BLaER1 (cell line): ENCODE data around the gene NPDC1.
A peak's percentile ranks its signal among the peaks of the same experiment; 100 is the strongest.

Source experiments
- H3K27ac ChIP-seq: shearing (Covaris generic); formaldehyde crosslinking; 2 replicates; pipeline ENCODE4 v1.8.1; 2022
- H3K27me3 ChIP-seq: shearing (Covaris generic); formaldehyde crosslinking; 2 replicates; pipeline ENCODE4 v1.8.1; 2022
- H3K36me3 ChIP-seq: shearing (Covaris generic); formaldehyde crosslinking; 2 replicates; pipeline ENCODE4 v1.8.1; 2022
- H3K4me1 ChIP-seq: shearing (Covaris generic); formaldehyde crosslinking; 2 replicates; pipeline ENCODE4 v1.8.1; 2022
- H3K4me2 ChIP-seq: shearing (Covaris generic); formaldehyde crosslinking; 2 replicates; pipeline ENCODE4 v1.8.1; 2022
- H3K4me3 ChIP-seq: shearing (Covaris generic); formaldehyde crosslinking; 2 replicates; pipeline ENCODE4 v1.8.1; 2022
- H3K9ac ChIP-seq: shearing (Covaris generic); formaldehyde crosslinking; 2 replicates; pipeline ENCODE4 v1.8.1; 2022
- H3K9me3 ChIP-seq: shearing (Covaris generic); formaldehyde crosslinking; 2 replicates; pipeline ENCODE4 v1.8.1; 2022
- H4K20me1 ChIP-seq: shearing (Covaris generic); formaldehyde crosslinking; 2 replicates; pipeline ENCODE4 v1.8.1; 2022
- Cebpa-rat ChIP-seq: shearing (Covaris generic); IDR thresholded peaks from 2 replicates; pipeline ENCODE4 v1.8.1; 2022

The NPDC1 gene

DNA sequence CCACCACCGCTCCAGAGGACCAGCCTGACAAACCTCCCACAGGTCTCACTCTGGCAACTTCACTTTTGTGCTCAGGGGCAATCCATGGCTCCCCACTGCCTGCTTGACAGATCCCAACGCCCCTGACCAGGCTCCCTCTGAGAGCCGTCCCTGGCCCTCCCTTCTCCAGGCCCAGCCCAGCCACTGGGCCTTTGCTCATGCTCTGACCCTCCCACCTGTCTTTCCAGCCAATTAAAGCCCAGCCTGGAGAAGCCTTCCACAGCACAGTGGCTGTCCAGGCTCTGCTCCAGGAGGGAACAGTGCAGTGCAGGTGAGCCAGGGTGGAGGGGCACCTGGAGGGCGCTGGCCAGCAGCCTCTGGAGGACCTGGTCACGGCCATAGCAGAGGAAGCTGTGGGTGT, 4.6 kb upstream of the NPDC1 start:
- Histone ChIP-seq H3K36me3 (no peaks in the 10 kb centered on the region), H3K4me3 (no peak overlapping the region), H3K9me3 (no peaks in the 10 kb centered on the region), H4K20me1 (peaks cover 73% of the 10 kb centered on the region), H3K27me3 (peaks cover 96% of the 10 kb centered on the region), H3K27ac (no peak overlapping the region), H3K4me1 (peaks cover 15% of the 10 kb centered on the region), H3K4me2 (no peak overlapping the region), H3K9ac (no peak overlapping the region)
- TF ChIP-seq Cebpa-rat = no peak

- no peak overlapping the region for H3K4me2 ChIP-seq
- H3K4me1 ChIP-seq = peaks cover 23% of the 10 kb centered on the region
- no peak overlapping the region for H3K27ac ChIP-seq
- H3K9ac ChIP-seq = no peak overlapping the region
- no peaks in the 10 kb centered on the region for H3K9me3 ChIP-seq
- H3K27me3 ChIP-seq = peaks cover 96% of the 10 kb centered on the region
- TF ChIP-seq Cebpa-rat = no peak
- peaks cover 75% of the 10 kb centered on the region for H4K20me1 ChIP-seq
- H3K36me3 ChIP-seq = no peaks in the 10 kb centered on the region
- H3K4me3 ChIP-seq = no peak overlapping the region
Observed at GRCh38 chr9:137049544-137050449, 3.8 kb upstream of the NPDC1 start.

DNA sequence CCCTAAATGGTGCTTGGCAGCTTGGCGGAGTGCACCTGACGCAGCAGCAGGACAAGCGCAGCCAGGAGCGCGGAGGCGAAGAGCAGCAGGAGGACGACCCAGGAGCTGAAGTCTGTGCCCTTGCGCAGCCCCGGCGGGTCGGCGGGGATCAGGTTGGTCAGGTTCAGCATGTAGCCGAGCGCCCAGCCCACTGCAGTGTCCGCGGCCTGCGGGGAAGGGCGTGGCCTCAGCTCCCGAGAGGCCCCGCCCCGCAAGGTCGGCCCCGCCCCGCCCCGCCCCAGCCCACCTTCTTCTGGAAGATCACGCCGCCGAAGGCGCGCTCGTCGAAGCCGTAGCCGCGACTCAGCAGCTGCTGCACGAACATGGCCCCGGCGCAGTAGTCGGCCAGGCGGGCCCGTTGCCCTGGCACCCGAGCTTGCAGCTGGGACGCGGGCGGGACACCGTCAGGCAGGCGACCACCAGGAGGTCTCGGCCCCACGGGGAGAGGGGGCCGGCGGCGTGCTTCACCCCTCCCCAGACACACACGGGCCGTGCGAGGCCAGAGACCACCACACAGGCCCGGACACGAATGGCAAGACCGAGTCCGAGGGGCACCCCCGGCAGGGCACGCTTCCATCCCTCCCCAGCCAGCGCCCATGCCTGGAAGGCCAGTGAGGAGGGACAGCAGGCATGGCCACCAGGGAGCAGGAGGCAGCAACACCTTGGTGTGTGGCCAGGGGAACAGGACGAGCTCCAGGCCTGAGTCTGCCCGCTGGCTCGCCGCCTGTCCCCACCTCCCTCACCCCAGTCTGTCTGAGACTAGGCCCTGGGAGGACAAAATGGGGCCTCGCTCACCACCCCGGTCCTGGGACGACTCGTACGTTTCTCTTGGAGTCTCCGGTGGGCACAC, 2.9 kb upstream of the NPDC1 start:
- Histone ChIP-seq H3K27me3 (peaks cover 91% of the 10 kb centered on the region), H3K4me3 (no peak overlapping the region), H3K9me3 (no peaks in the 10 kb centered on the region), H3K4me1 (peaks cover 32% of the 10 kb centered on the region), H3K4me2 (no peak overlapping the region), H4K20me1 (peaks cover 77% of the 10 kb centered on the region), H3K9ac (no peak overlapping the region), H3K27ac (no peak overlapping the region), H3K36me3 (no peaks in the 10 kb centered on the region)
- TF ChIP-seq Cebpa-rat = no peak

GRCh38 chr9:137045294-137046087, 486 bp downstream of the NPDC1 start:
- H3K27ac ChIP-seq = peak overlapping the region; percentile 71
- peaks cover 5% of the 10 kb centered on the region for H3K36me3 ChIP-seq
- TF ChIP-seq Cebpa-rat = no peak
- peak overlapping the region; percentile 99 for H3K4me2 ChIP-seq
- H3K4me1 ChIP-seq = peaks cover 50% of the 10 kb centered on the region
- peaks cover 57% of the 10 kb centered on the region for H3K27me3 ChIP-seq
- no peaks in the 10 kb centered on the region for H3K9me3 ChIP-seq
- peak overlapping the region; percentile 80 for H3K9ac ChIP-seq
- peaks cover 81% of the 10 kb centered on the region for H4K20me1 ChIP-seq
- H3K4me3 ChIP-seq = peak overlapping the region; percentile 88

GRCh38 chr9:137044502-137045177, 1.3 kb downstream of the NPDC1 start:
- peaks cover 74% of the 10 kb centered on the region for H4K20me1 ChIP-seq
- H3K27ac ChIP-seq = peak overlapping the region; percentile 71
- H3K4me2 ChIP-seq = peak overlapping the region; percentile 99
- H3K4me1 ChIP-seq = peaks cover 53% of the 10 kb centered on the region
- peak overlapping the region; percentile 88 for H3K4me3 ChIP-seq
- no peak for TF ChIP-seq Cebpa-rat
- peak overlapping the region; percentile 80 for H3K9ac ChIP-seq
- peaks cover 12% of the 10 kb centered on the region for H3K36me3 ChIP-seq
- no peaks in the 10 kb centered on the region for H3K9me3 ChIP-seq
- peaks cover 48% of the 10 kb centered on the region for H3K27me3 ChIP-seq

DNA sequence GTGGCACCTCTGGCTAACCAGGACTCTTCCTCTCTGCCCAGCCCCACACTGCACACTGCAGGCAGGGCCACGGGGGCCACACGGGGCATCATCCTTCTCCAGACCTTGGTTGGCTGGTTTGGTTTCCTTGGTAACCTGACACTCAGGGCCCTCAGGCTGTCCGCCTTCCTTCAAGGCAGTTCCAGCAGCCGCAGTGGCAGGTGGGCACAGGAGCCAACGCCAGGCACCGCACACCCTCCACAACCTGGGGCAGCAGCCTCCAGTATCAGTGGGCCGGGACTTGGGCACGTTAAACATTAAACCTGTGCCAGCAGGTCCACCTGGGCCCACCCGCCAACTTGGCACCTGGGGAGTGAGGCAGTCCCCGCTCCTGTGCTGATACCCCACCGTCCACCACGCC, 1.9 kb downstream of the NPDC1 start:
- Histone ChIP-seq H3K4me3 (peak overlapping the region; percentile 88), H3K27me3 (peaks cover 42% of the 10 kb centered on the region), H3K9ac (peak overlapping the region; percentile 80), H3K4me1 (peaks cover 59% of the 10 kb centered on the region), H4K20me1 (peaks cover 68% of the 10 kb centered on the region), H3K36me3 (peaks cover 18% of the 10 kb centered on the region), H3K9me3 (no peaks in the 10 kb centered on the region), H3K4me2 (peak overlapping the region; percentile 99), H3K27ac (peak overlapping the region; percentile 71)
- no peak for TF ChIP-seq Cebpa-rat

- TF ChIP-seq Cebpa-rat = no peak
- Histone ChIP-seq H3K27ac (no peak overlapping the region; the same call in 1 of the 2 replicates), H3K9me3 (no peaks in the 10 kb centered on the region), H3K4me3 (peak overlapping the region; percentile 88; the same call in 1 of the 2 replicates), H3K4me2 (peak overlapping the region; percentile 99), H3K36me3 (peaks cover 28% of the 10 kb centered on the region), H3K4me1 (peaks cover 64% of the 10 kb centered on the region), H3K9ac (peak overlapping the region; percentile 80; the same call in 1 of the 2 replicates), H4K20me1 (peaks cover 67% of the 10 kb centered on the region), H3K27me3 (peaks cover 34% of the 10 kb centered on the region)
Observed at GRCh38 chr9:137042751-137043727, 2.9 kb downstream of the NPDC1 start.

DNA sequence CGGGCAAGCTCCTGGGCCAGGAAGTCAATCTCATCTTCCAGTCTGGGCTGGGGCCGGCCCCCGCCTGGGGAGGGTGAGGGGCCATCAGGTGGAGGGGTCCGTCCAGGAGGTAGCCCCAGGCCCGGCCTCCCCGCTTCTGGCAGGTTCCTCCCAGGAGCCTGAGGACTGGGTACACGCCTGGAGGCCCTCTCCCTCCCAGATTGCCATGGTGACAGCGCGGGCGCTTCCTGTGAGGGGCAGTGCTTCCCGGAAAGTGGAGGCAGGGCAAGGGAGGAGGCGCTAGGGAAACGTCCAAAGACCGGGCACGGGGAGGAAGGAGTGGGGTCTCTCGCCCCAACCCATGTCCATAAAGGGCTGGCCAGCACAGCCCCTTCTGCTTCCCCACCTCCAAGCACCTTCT, 4.9 kb downstream of the NPDC1 start:
- Histone ChIP-seq H3K4me1 (peaks cover 66% of the 10 kb centered on the region), H3K27ac (peak overlapping the region; percentile 71), H3K36me3 (peaks cover 43% of the 10 kb centered on the region), H3K9ac (peak overlapping the region; percentile 64), H3K27me3 (peaks cover 16% of the 10 kb centered on the region; the same call in 1 of the 2 replicates), H3K9me3 (no peaks in the 10 kb centered on the region), H3K4me3 (peak overlapping the region; percentile 31; the same call in 1 of the 2 replicates), H4K20me1 (peaks cover 54% of the 10 kb centered on the region), H3K4me2 (peak overlapping the region; percentile 99)
- no peak for TF ChIP-seq Cebpa-rat
